CD4-positive, alpha-beta memory T cell (primary cell): ENCODE results near the gene NRXN2. TPM values are rescaled to one million over a fixed set of nuclear protein-coding genes. Genes with fewer than 3 reads are reported as not detected.

Experiments used
- polyA plus RNA-seq, 2 donors: library from polyadenylated mRNA; unstranded; fragments of 300-500 nt; fragmentation: Illumina TruSeq; gene quantifications; one replicate each; pipeline ENCODE4 v1.2.3, GENCODE V29; 2021
- total RNA-seq, 2 experiments: library from RNA; stranded (reverse); gene quantifications; one replicate each; pipeline ENCODE4 v1.2.3, GENCODE V29; 2021

The NRXN2 gene
- total and polyA plus RNA-seq, 4 experiments from 2014 or later: 0.30 TPM; not detected in 3

Other genes starting within 250 kb of the NRXN2 start
- not detected for gene SLC22A11, start 167.3 kb downstream of the NRXN2 start, total RNA-seq
- not detected for gene SLC22A11, start 167.3 kb downstream of the NRXN2 start, polyA plus RNA-seq
- not detected for gene SLC22A12, start 132.0 kb downstream of the NRXN2 start, total RNA-seq
- not detected for gene SLC22A12, start 132.0 kb downstream of the NRXN2 start, polyA plus RNA-seq
- 100 to 1,000 TPM; 440 to 463 TPM for gene RASGRP2, start 20.9 kb upstream of the NRXN2 start, total RNA-seq
- 100 to 1,000 TPM; 177 to 208 TPM for gene RASGRP2, start 20.9 kb upstream of the NRXN2 start, polyA plus RNA-seq
- gene PYGM, start 36.8 kb upstream of the NRXN2 start, total RNA-seq: 10 to 100 TPM; 10.7 to 11.3 TPM
- under 1 TPM in 1 of 2 donors, not detected in 1; 0.38 TPM for gene PYGM, start 36.8 kb upstream of the NRXN2 start, polyA plus RNA-seq
- 100 to 1,000 TPM; 805 to 832 TPM for gene SF1, start 55.3 kb upstream of the NRXN2 start, total RNA-seq
- gene SF1, start 55.3 kb upstream of the NRXN2 start, polyA plus RNA-seq: 100 to 1,000 TPM in 1 of 2 donors, 10 to 100 TPM in 1; 48.3 to 158 TPM
- 100 to 1,000 TPM; 122 to 128 TPM for gene MAP4K2, start 80.0 kb upstream of the NRXN2 start, total RNA-seq
- gene MAP4K2, start 80.0 kb upstream of the NRXN2 start, polyA plus RNA-seq: 10 to 100 TPM; 32.3 to 57.2 TPM
- gene MEN1, start 87.4 kb upstream of the NRXN2 start, total RNA-seq: 10 to 100 TPM; 41.3 to 42.7 TPM
- 10 to 100 TPM; 22.4 to 42.1 TPM for gene MEN1, start 87.4 kb upstream of the NRXN2 start, polyA plus RNA-seq
- gene CDC42BPG, start 121.5 kb upstream of the NRXN2 start, total RNA-seq: 1 to 10 TPM; 6.2 to 9.0 TPM
- gene CDC42BPG, start 121.5 kb upstream of the NRXN2 start, polyA plus RNA-seq: under 1 TPM in 1 of 2 donors, not detected in 1; 0.62 TPM
- gene EHD1, start 155.4 kb upstream of the NRXN2 start, total RNA-seq: 100 to 1,000 TPM; 268 to 279 TPM
- gene EHD1, start 155.4 kb upstream of the NRXN2 start, polyA plus RNA-seq: 100 to 1,000 TPM; 125 to 200 TPM
- 10 to 100 TPM; 45.7 to 47.3 TPM for gene ATG2A, start 194.0 kb upstream of the NRXN2 start, total RNA-seq
- 1 to 10 TPM; 4.1 to 6.3 TPM for gene ATG2A, start 194.0 kb upstream of the NRXN2 start, polyA plus RNA-seq
- 10 to 100 TPM; 14.0 to 15.8 TPM for gene PPP2R5B, start 201.5 kb upstream of the NRXN2 start, total RNA-seq
- gene PPP2R5B, start 201.5 kb upstream of the NRXN2 start, polyA plus RNA-seq: 1 to 10 TPM; 5.6 to 8.8 TPM
- gene GPHA2, start 212.7 kb upstream of the NRXN2 start, total RNA-seq: under 1 TPM in 1 of 2 experiments, not detected in 1; 0.47 TPM
- not detected for gene GPHA2, start 212.7 kb upstream of the NRXN2 start, polyA plus RNA-seq
- gene MAJIN, start 248.9 kb upstream of the NRXN2 start, total RNA-seq: under 1 TPM; 0.44 to 0.91 TPM
- gene MAJIN, start 248.9 kb upstream of the NRXN2 start, polyA plus RNA-seq: not detected